HG02759 (cell line): ENCODE measurements around the gene RNF34.
A peak's percentile ranks its signal among the peaks of the same experiment; 100 is the strongest.
"Not testable (repeated sequence)": the region's sequence is repeated elsewhere in the genome, so short reads cannot be mapped to it uniquely, and the experiment has no call there.

Source experiments
- ATAC-seq: cut with Tn5 transposase; IDR thresholded peaks from one replicate; pipeline ENCODE4 v1.9.1; 2021; ENCODE audit warnings: mild to moderate bottlenecking, moderate library complexity; ENCODE audit not compliant: unreplicated experiment

Gene RNF34, protein sequence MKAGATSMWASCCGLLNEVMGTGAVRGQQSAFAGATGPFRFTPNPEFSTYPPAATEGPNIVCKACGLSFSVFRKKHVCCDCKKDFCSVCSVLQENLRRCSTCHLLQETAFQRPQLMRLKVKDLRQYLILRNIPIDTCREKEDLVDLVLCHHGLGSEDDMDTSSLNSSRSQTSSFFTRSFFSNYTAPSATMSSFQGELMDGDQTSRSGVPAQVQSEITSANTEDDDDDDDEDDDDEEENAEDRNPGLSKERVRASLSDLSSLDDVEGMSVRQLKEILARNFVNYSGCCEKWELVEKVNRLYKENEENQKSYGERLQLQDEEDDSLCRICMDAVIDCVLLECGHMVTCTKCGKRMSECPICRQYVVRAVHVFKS

DNA sequence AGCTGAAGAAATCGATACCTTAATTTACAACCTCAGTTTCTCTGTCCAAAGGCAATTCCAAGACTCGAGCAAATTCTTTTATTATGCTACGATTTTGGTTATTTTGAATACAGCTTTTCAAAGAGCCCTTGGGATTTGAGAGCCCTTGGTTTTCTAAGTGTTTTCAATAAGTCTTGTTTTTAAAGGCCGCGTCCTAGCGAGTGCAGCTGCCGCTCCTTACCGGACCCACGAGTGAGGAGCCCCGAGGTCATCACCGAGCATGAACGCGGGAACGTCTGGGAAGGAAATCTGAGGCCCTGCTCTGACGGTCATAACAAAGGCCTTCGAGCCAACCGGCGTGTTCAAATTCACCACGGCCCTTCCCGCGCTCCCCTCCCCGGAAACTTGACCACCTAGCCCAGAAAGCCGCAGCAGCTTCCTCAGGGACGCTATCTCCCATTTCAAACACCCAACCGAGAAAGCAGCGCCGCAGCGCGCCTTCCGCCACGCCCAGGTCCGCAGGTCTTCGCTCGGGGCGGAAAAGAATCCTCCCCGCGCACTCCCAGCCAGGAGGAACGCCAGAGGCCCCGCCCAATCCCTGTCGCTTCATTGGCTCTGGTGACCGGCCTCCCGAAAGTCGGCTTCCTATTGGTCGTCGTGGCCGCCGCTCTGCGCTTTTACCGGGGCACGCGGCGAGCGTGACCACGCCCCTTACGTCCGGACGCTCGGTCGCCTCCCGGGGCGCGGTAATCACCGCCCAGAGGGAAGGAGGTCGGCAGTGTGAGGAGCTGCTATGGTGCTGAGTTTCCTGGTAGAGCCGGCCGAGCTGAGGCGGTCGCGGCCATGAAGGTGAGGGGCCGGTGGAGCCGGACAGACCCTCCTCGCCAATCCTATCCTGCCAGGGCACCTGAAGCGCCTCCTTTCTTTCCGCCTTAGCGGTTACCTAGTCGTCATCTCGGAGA, at the start of gene RNF34:
Gene RNF34 (plus strand): TSS at position 728 of the 941 bp plus-strand sequence. CDS start 95 bp downstream, at position 823.
- ATAC-seq = peak; percentile 89

DNA sequence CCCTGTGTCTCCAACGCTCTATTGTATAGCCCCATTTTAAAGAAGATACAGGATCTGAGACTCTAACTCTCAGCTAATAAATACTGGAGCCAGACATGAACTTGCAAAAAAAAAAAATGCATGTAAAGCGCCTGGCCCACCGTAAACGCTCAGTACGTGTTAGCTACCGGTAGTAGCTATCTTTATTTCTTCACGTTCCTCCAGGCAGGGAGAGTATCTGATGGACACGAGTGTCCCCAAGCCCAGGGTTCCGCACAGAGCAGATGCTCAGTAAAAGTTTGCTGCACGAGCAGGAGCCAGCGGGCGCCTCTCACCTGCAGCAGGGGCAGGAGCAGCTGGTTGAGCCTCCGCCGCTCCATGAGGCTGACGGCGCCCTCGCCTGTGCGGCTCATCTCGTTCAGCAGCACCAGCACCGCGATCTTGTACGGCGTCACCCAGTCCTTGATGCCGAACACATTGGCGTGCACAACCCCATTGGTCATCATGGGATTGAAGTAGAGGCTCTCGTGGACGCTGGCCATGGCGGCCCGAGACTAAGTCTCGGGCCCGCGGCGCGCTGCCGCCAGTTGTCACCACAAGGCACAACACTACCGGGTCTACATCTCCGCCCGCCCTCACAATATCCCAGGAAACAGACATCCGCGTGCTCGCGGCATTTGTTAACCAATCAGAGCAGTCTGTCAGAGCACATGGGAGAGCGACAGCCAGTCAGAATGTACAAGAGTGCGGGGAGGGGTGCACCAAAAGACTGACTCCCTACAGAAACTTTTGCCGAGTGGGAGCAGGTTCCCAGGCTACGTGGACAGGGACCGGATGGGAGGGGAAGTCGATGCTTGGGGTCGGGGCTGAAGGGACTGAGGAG, 47.9 kb upstream of the RNF34 start, which contains the start of gene ANAPC5:
Gene ANAPC5 (minus strand): TSS at position 592 of the 862 bp plus-strand sequence. CDS start 71 bp downstream, at position 521.
- ATAC-seq = peak; percentile 98

DNA sequence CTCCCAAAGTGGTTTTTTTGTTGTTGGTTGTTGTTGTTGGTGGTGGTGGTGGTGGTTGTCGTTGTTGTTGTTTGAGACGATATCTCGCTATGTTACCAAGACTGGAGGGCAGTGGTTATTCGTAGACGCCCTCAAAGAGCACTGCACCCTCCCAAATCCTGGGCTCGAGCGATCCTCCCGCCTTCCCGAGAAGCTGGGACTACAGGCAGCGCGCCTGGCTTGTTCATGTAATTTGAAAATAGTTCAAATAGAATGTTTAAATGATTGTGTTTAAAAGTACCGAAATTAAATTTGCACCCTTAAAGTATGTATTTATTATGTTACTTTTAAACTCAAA, 47.3 kb upstream of the RNF34 start:
- ATAC-seq = no peak

DNA sequence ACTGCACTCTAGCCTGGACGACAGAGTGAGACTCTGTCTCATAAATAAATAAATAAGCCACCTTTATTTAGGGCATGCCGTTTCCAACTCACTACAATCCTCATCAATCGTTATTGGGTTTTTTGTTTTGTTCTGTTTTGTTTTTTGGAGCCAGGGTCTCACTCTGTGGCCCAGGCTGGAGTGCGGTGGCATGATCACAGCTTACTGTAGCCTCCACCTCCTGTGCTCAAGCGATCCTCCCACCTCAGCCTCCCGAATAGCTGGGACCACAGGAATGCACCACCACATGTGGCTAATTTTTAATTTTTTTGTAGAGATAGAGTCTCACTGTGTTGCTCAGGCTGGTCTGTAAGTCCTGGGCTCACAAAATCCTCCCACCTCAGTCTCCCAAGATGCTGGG, 44.1 kb upstream of the RNF34 start:
- no peak for ATAC-seq

DNA sequence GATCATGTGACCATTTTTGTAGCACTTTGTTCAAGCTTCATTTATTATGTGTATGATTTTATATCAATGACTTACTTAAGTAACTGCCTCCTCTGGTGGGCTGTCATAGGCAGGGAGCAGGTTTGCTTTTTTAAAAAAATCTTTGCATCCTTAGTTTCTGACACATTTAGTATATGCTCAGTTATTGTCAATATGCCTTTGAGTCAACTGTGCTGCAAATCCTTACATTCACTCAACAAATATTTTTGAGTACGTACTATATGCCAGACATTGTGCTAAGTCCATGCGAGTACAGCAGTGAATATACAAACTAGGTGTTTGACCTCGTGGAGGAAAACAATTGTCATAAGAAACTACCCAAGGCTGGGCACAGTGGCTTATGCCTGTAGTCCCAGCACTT, 43.3 kb upstream of the RNF34 start:
- ATAC-seq = no peak

DNA sequence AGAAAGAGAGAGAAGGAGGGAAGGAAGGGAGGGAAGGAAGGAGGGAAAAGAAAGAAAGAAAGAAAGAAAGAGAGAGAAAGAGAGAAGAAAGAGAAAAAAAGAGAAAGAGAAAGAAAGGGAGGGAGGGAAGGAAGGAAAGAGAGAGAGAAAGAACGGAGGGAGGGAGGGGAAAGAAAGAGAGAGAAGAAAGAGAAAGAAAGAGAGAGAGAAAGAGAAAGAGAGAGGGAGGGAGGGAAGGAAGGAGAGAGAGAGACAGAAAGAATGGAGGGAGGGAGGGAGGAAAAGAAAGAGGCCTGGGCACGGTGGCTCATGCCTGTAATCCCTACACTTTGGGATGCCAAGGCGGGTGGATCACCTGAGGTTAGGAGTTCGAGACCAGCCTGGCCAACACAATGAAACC, 42.6 kb upstream of the RNF34 start:
- ATAC-seq = no peak

- ATAC-seq = no peak
These were observed 41.8 kb upstream of the RNF34 start for GRCh38 chr12:121358073-121358472.

- no peak for ATAC-seq
These were observed 35.2 kb upstream of the RNF34 start for GRCh38 chr12:121364683-121365121.

DNA sequence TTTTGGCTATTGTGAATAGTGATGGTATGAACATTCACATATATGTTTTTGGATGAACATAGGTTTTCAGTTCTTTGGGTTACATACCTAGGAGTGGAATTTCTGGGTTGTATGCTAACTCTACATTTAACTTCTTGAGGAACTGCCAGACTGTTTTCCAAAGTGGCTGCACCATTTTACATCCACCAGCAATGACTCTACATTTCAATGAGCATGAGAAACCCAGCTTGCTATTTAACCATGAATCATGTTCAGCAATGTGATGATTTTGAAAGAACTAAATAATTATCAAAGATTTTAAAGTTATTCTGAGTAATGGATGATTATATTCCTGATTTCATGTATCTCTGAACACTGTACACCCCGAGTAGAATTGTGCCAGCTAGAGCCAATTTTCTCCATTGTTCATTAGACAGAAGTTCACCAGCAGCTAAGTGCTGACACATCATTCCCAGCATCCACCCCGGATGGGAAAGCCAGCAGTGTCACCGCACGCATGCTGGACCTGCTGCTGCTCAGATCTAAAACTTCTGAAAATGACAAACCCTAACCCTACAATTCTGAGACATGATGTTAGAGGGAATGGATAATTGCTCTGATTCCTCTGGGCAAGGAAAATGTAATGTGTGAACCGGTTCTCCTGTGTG, 34.4 kb upstream of the RNF34 start:
- ATAC-seq = no peak

DNA sequence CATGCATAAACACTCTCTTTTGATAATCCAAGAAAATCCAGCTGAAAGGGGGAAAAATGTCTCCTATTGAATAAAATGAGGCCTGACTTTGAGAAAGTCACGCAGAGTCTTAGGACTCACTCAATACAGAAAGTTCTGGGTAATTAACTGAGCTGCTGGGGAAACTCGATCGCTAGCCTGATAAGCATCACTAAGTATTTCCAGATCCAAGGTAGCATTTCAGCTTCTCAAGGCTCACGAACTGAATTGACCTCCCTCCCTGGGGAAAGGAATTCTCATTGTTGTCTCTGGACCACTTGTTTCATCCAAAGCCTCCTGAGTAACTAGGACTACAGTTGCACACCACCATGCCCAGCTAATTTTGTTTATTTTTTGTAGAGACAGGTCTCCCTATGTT, 33.9 kb upstream of the RNF34 start:
- no peak for ATAC-seq

GRCh38 chr12:121371404-121371803, 28.5 kb upstream of the RNF34 start:
- no peak for ATAC-seq

DNA sequence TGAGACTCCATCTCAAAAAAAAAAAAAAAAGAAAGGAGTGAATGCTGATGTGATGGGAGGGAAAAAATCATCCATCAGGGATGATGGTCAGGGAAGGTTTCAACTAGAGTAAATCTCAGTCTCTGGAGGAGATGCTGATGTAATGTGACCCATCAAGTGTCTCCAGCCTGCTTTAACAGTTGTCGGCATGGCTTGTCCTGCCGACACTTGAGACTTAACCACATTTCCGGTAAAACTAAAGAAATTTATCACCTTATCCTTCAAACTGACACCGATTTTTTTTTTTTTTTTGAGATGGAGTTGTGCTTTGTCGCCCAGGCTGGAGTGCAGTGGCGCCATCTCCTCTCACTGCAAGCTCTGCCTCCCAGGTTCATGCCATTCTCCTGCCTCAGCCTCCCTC, 26.2 kb upstream of the RNF34 start:
- no peak for ATAC-seq

GRCh38 chr12:121374336-121374735, 25.6 kb upstream of the RNF34 start:
- ATAC-seq = not testable (repeated sequence)

DNA sequence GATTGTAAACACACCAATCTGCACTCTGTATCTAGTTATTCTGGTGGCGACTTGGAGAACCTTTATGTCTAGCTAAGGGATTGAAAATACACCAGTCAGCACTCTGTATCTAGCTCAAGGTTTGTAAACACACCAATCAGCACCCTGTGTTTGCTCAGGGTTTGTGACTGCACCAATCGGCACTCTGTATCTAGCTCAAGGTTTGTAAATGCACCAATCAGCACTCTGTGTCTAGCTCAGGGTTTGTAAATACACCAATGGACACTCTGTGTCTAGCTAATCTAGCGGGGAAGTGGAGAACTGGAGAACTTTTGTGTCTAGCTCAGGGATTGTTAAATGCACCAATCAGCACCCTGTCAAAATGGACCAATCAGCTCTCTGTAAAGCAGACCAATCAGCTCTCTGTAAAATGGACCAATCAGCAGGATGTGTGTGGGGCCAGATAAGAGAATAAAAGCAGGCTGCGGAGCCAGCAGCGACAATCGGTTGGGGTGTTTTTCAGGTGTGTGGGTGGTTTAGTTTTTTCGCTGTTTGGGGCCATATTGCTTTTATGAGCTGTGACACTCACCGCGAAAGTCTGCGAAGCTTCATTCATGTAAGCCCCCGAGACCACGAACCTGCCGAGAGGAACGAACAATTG, 24.9 kb upstream of the RNF34 start:
- not testable (repeated sequence) for ATAC-seq

- no peak for ATAC-seq
These were observed 22.9 kb upstream of the RNF34 start for GRCh38 chr12:121376754-121377697.

- no peak for ATAC-seq
These were observed 21.2 kb upstream of the RNF34 start for GRCh38 chr12:121378736-121379135.

GRCh38 chr12:121379945-121380344, 20.0 kb upstream of the RNF34 start:
- ATAC-seq = no peak

- ATAC-seq = no peak
These were observed 16.3 kb upstream of the RNF34 start for GRCh38 chr12:121383601-121384021.

DNA sequence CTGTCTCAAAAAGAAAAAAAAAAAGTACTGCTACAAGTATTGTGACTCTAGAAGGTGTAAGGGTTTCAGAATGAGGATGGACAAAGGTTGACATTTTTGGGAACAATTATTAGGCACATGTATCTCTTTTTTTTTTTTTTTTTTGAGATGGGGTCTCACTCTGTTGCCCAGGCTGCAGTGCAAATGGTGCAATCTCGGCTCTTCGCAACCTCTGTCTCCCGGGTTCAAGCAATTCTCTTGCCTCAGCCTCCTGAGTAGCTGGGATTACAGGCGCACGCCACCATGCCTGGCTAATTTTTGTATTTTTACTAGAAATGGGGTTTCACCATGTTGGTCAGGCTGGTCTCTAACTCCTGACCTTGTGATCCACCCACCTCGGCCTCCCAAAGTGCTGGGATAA, 15.0 kb upstream of the RNF34 start:
- not testable (repeated sequence) for ATAC-seq
